HG03045 (cell line): Measurements from ENCODE around the gene TNFSF8.

ENCODE experiments used
- ATAC-seq: cut with Tn5 transposase; IDR thresholded peaks from one replicate; pipeline ENCODE4 v1.9.1; 2021; ENCODE audit warnings: mild to moderate bottlenecking, moderate library complexity; ENCODE audit not compliant: unreplicated experiment

The TNFSF8 gene

GRCh38 chr9:114906922-114907571 is 23.3 kb downstream of the TNFSF8 start:
- ATAC-seq, result no peak

- ATAC-seq, result no peak
Measured at GRCh38 chr9:114905170-114905940, 25.0 kb downstream of the TNFSF8 start.

- ATAC-seq, result no peak
Measured at GRCh38 chr9:114902786-114903524, 27.4 kb downstream of the TNFSF8 start.

- ATAC-seq, result no peak
Measured at GRCh38 chr9:114900942-114901802, 29.2 kb downstream of the TNFSF8 start.

- ATAC-seq, result no peak
Measured at GRCh38 chr9:114899995-114900394, 30.4 kb downstream of the TNFSF8 start.

GRCh38 chr9:114899461-114899860 is 30.9 kb downstream of the TNFSF8 start:
- no peak for ATAC-seq

GRCh38 chr9:114898741-114899140 is 31.6 kb downstream of the TNFSF8 start:
- ATAC-seq, result no peak

- no peak for ATAC-seq
Measured at GRCh38 chr9:114897196-114897595, 33.2 kb downstream of the TNFSF8 start.

GRCh38 chr9:114896344-114896743 is 34.0 kb downstream of the TNFSF8 start:
- no peak for ATAC-seq

- ATAC-seq, result no peak
Measured at GRCh38 chr9:114895521-114895991, 34.8 kb downstream of the TNFSF8 start.

GRCh38 chr9:114894609-114895433 is 35.6 kb downstream of the TNFSF8 start:
- no peak for ATAC-seq

- no peak for ATAC-seq
Measured at GRCh38 chr9:114894206-114894605, 36.2 kb downstream of the TNFSF8 start.

- no peak for ATAC-seq
Measured at GRCh38 chr9:114893221-114894010, 37.0 kb downstream of the TNFSF8 start.

- no peak for ATAC-seq
Measured at GRCh38 chr9:114889802-114890224, 40.6 kb downstream of the TNFSF8 start.

GRCh38 chr9:114888607-114889006 is 41.8 kb downstream of the TNFSF8 start:
- no peak for ATAC-seq

GRCh38 chr9:114887963-114888362 is 42.4 kb downstream of the TNFSF8 start:
- ATAC-seq, result no peak

GRCh38 chr9:114884787-114885452 is 45.5 kb downstream of the TNFSF8 start:
- ATAC-seq, result no peak

- ATAC-seq, result no peak
Measured at GRCh38 chr9:114883709-114884108, 46.7 kb downstream of the TNFSF8 start.
